ES-I3 (cell line): Measurements from ENCODE around the gene LRTM2.

Experiments
- H3K36me3 ChIP-seq: 2 replicates; pipeline ENCODE4 v1.6.1; 2013; ENCODE audit warnings: mild to moderate bottlenecking, low read length, control low read depth, moderate library complexity; ENCODE audit not compliant: insufficient read depth
- H3K4me1 ChIP-seq: 2 replicates; pipeline ENCODE4 v1.6.1; 2013; ENCODE audit warnings: mild to moderate bottlenecking, control low read depth, low read length; ENCODE audit not compliant: insufficient read depth
- H3K9ac ChIP-seq: 2 replicates; pipeline ENCODE4 v1.6.1; 2013; ENCODE audit warnings: low read depth, mild to moderate bottlenecking, low read length, moderate library complexity
- H3K9me3 ChIP-seq: 2 replicates; pipeline ENCODE4 v1.6.1; 2013; ENCODE audit warnings: mild to moderate bottlenecking, low read length, moderate library complexity; ENCODE audit not compliant: control insufficient read depth, insufficient read depth

LRTM2 gene

GRCh38 chr12:1803736-1804135, 16.6 kb upstream of the LRTM2 start:
- Histone ChIP-seq H3K9me3 (no peaks in the 10 kb centered on the region), H3K9ac (no peak overlapping the region), H3K4me1 (no peaks in the 10 kb centered on the region), H3K36me3 (no peaks in the 10 kb centered on the region)

DNA sequence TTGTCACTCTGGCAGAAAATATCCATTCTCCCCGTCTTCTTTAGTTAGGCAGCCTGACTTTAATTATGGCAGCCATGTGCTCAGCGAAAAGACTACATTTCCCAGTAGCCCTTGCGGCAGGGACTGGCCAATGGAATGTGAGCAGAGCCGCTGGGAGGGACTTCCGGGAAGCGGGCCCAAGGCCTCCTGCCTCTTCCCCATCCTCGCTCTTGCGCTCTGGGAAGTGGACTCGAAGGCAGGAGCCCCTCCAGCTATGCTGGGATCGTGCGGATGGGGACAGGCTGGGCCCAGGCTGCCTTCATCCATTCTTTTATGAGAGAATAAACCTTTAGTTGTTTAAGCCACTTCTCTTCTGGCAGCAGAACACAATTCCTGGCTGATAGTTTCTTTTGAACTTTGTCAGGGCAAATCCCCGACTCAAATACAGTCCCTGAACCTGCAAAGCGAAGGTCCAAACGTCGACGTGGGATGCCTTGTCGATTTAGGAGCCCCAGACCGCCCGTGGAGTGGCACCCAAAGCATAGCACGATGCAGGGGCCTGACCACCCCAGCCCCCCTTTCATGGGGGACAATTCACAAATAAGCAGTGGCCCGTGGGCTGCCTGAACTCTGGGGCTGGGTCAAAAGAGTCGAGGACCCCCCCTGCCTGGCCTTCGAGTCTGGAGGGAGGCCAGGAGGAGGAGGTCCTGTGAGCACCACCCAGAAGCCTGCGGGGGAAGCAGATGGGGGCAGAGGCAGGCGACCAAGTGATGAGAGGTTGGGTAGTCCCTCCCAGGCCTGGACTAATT, 15.6 kb upstream of the LRTM2 start:
- Histone ChIP-seq H3K9ac (no peak overlapping the region), H3K9me3 (no peaks in the 10 kb centered on the region), H3K36me3 (no peaks in the 10 kb centered on the region), H3K4me1 (no peaks in the 10 kb centered on the region)

GRCh38 chr12:1805441-1806081, 14.8 kb upstream of the LRTM2 start:
- H3K9ac ChIP-seq: no peak overlapping the region
- no peaks in the 10 kb centered on the region for H3K4me1 ChIP-seq
- no peaks in the 10 kb centered on the region for H3K9me3 ChIP-seq
- H3K36me3 ChIP-seq: no peaks in the 10 kb centered on the region

DNA sequence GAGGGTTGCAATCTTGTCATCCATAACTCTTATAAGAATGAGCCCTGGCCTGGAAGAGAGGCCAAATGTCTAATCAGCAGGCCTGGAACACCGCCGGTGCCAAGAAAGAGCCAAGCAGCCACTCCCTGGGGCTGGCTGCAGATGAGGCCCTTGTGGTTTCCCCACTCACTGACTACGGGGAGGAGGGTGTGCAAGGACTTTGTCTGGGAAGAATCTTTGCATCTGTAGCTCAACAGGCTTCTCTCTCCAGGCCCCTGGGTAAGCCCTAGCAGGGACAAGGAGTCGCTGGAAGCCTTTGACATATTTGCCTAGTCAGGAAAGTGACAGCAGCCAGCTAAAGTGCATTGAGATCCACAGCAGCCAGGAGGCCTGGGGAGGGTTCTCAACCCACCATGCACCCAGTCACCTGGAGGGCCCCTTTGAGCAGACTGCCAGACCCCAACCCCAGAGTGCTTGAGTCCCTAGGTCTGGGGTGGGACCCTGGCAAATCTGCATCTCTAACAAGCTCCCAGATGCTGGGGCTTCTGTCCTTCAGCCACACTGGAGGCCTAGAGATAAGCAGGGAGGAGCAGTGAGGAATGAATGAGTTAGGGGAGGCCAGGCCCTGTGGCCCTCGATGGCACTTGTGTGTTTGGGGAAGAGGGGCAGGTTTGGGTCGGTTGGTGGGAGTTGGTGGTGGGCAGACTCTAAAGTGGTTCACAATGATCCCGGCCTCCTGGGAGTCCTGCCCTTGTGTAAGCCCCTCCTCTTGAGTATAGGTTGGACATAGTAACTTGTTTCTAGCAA, 13.9 kb upstream of the LRTM2 start:
- Histone ChIP-seq H3K36me3 (no peaks in the 10 kb centered on the region), H3K4me1 (no peaks in the 10 kb centered on the region), H3K9me3 (no peaks in the 10 kb centered on the region), H3K9ac (no peak overlapping the region)

DNA sequence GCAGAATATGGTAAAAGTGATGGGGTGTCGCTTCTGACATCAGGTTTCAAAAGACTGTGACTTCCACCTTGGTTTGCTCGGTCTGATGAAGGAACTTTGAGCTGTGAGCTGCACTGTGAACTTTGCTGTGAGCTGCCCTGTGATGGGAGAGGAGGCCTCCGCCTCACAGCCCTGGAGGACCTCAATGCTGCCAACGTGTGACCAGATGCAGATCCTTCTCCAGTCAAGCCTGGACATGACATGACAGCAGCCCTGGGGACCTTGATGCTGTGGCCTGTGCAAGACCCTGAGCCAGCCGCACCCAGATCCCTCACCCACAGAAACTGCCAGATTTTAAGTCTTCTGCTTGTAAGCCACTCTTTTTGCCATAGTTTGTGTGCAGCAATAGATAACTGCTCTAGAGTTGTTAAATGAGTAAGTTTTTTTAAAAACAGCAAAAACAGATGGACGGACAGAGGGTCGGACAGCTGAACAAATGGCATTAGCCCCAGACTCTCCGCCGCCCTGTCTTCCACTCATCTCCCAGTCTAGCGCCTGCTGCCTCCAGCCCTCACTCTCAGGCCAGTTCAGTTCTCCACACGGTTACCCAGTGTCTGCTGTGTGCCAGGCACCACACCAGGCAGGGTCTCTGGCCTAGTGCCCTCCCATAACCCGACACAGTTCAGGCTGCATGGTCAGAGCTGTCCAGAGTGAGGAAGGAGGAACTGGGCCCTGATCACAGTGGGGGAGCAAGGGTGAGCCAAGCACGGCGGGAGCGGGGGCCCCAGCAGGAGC, 13.1 kb upstream of the LRTM2 start:
- Histone ChIP-seq H3K4me1 (no peaks in the 10 kb centered on the region), H3K9ac (no peak overlapping the region), H3K9me3 (no peaks in the 10 kb centered on the region), H3K36me3 (no peaks in the 10 kb centered on the region)

- Histone ChIP-seq H3K9me3 (no peaks in the 10 kb centered on the region), H3K4me1 (no peaks in the 10 kb centered on the region), H3K36me3 (no peaks in the 10 kb centered on the region), H3K9ac (no peak overlapping the region)
Measured at GRCh38 chr12:1808036-1808797, 12.1 kb upstream of the LRTM2 start.

DNA sequence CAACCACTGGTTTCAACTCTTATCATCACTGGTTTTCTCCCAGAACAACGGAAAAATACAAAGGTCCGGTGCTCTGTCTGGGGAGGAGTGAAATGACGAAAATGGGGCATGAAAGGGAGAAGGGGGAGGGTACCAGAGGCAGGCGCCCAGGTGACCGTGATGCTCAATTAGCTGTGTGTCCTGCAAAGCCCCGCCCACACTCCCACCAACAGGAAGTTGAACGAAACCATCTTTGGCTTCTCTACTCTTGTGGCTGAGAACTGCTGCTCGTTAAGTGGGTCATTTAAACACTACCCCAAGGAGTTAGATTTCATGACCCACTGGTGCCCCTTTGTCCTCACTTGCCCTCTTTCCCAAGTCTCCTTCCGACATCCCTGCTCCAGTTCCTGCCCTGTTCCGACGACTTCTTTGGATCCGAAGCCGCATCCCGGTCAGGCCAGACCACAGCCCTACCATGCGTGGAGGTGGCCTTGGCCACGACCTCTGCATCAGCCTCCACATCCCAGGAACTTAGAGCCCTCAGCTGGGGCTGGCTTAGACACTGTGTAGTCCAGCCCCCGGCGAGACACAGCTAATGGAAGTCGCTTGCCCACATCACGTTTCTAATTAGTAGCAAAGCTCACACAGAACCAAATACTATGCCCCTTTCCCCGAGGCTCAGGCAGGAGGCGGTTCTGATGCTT, 11.4 kb upstream of the LRTM2 start:
- no peak overlapping the region for H3K9ac ChIP-seq
- H3K9me3 ChIP-seq: no peaks in the 10 kb centered on the region
- H3K36me3 ChIP-seq: no peaks in the 10 kb centered on the region
- H3K4me1 ChIP-seq: no peaks in the 10 kb centered on the region

GRCh38 chr12:1809591-1810190, 10.7 kb upstream of the LRTM2 start:
- Histone ChIP-seq H3K9ac (no peak overlapping the region), H3K36me3 (no peaks in the 10 kb centered on the region), H3K9me3 (no peaks in the 10 kb centered on the region), H3K4me1 (no peaks in the 10 kb centered on the region)

- Histone ChIP-seq H3K9me3 (no peaks in the 10 kb centered on the region), H3K9ac (no peak overlapping the region), H3K4me1 (no peaks in the 10 kb centered on the region), H3K36me3 (no peaks in the 10 kb centered on the region)
Measured at GRCh38 chr12:1810201-1810930, 10.0 kb upstream of the LRTM2 start.

GRCh38 chr12:1810931-1811280, 9.5 kb upstream of the LRTM2 start:
- H3K36me3 ChIP-seq: no peaks in the 10 kb centered on the region
- no peaks in the 10 kb centered on the region for H3K4me1 ChIP-seq
- no peak overlapping the region for H3K9ac ChIP-seq
- no peaks in the 10 kb centered on the region for H3K9me3 ChIP-seq

GRCh38 chr12:1811281-1811947, 9.0 kb upstream of the LRTM2 start:
- Histone ChIP-seq H3K4me1 (no peaks in the 10 kb centered on the region), H3K9me3 (no peaks in the 10 kb centered on the region), H3K9ac (no peak overlapping the region), H3K36me3 (no peaks in the 10 kb centered on the region)

DNA sequence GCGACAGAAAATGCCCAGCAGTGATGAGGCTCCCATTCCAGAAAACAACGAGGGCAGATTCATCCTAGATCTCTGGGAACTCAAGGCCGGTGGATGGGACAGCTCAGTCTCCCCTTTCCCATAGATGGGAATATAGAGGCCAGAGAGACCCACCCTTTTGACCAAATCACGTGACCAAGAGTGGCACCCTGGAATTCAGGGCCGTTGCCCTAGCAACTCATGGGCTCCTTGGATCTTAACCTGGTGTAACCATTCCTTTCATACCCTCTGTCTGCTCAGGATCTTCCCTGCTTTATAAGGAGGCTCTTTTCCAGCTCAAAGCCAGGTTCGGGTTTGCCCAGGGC, 8.4 kb upstream of the LRTM2 start:
- no peaks in the 10 kb centered on the region for H3K36me3 ChIP-seq
- H3K9ac ChIP-seq: no peak overlapping the region
- H3K4me1 ChIP-seq: no peaks in the 10 kb centered on the region
- H3K9me3 ChIP-seq: no peaks in the 10 kb centered on the region; the same call in 1 of the 2 replicates
